NCI-H524 treated with DMSO at 0.1 percent for 48 hours (cell line): ENCODE measurements around the gene OGFOD1.

Experiments used
- DNase-seq: peaks from one replicate; lab custom pipeline; 2025; lab: John Stamatoyannopoulos, UW

Gene OGFOD1

GRCh38 chr16:56450986-56451752, at the start of gene OGFOD1, which contains the start of gene NUDT21:
OGFOD1 (plus strand) TSS chr16:56451554; CDS start chr16:56451613, 59 bp downstream.
NUDT21 (minus strand) TSS chr16:56451332; CDS start chr16:56451202, 130 bp downstream.
- peak; percentile 96 for DNase-seq

GRCh38 chr16:56405977-56406672, 45.2 kb upstream of the OGFOD1 start:
- DNase-seq: no peak

GRCh38 chr16:56408379-56409098, 42.8 kb upstream of the OGFOD1 start:
- no peak for DNase-seq

DNA sequence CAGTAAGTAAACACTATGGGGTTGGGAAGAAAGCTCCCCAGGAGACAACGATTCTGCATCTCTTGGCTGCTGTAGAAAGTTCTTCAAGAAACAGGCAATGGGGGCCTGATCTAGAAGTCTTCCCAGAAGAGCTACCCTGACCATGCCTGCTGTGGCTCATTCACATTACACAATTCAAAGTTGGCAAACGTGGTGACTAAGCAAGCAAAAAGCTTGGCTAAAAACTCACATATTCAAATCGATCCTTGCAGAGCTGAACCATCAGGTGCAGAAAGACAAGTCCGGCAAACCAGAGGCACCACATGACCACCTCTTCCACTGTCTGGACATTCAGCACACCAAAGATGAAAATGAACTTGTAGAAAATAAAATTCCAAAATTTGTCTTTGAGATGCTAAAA, 42.2 kb upstream of the OGFOD1 start:
- DNase-seq: no peak

DNA sequence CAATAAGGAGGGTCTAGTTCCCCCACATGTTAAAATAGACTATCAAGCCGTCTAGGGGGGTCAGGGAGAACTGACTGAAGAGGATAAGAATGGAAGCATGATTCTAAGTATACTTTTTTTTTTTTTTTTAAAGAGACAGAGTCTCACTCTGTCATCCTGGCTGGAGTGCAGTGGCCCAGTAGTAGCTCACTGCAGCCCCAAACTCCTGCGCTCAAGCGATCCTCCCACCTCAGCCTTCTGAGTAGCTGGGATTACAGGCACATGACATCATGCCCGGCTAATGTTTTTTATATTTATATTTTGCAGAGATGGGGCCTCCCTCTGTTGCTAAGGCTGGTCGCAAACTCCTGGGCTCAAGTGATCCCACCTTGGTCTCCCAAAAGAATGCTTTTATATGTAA, 40.2 kb upstream of the OGFOD1 start:
- DNase-seq: no peak

- no peak for DNase-seq
Observed at GRCh38 chr16:56411624-56412023, 39.7 kb upstream of the OGFOD1 start.

DNA sequence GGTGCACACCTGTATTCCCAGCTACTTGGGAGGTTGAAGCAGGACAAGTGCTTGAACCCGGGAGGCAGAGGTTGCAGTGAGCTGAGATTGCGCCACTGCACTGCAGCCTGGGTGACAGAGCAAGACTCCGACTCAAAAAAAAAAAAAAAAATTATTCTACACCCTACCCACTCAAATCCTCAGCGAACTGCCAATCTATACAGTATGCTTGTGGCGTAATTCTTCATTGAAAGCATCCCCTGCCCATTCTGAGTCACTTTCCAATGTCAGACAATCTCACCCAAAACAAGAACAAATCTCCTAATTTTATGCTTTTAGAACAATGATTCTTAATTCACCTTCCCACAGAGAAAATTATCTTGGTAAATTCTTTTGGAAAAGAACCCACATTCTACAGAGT, 38.0 kb upstream of the OGFOD1 start:
- no peak for DNase-seq

DNA sequence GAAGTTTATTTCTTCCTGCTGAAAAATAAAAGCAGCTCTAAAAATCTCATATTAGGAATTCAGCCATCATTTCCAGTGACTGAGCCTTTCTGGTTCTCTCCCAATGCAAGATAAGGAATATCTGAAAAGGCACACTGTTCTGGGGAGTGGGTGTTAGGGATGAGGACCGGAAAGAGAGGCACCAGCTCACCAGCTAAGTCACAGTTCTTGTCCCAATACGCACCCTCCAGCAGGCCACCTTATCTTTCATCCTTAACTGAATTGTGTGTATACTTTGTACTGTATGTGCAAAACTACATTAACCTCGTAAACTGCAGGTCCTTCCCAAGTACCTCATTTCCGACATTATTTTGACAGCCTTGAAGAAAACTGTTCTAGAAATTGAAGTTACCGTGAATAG, 37.0 kb upstream of the OGFOD1 start:
- DNase-seq: no peak

DNA sequence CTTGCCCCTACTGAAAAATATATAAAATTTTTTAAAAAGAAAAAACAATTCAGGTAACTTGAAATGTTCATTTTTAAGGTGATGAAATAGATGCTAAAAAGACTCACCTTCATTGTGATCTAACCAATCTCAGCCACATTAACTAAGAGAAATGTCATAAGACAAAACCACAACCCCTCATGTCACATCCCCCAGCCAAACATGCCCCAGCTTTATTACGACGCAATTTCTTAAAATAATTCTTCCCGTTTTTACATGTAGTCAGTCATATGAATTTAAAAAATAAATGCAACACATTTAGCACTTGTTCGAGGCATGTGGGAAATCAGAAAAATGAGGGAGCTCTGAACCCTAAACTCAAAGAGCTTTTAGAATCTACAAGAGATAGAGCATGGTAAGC, 35.5 kb upstream of the OGFOD1 start:
- DNase-seq: no peak

GRCh38 chr16:56417138-56417537, 34.2 kb upstream of the OGFOD1 start:
- DNase-seq: no peak

DNA sequence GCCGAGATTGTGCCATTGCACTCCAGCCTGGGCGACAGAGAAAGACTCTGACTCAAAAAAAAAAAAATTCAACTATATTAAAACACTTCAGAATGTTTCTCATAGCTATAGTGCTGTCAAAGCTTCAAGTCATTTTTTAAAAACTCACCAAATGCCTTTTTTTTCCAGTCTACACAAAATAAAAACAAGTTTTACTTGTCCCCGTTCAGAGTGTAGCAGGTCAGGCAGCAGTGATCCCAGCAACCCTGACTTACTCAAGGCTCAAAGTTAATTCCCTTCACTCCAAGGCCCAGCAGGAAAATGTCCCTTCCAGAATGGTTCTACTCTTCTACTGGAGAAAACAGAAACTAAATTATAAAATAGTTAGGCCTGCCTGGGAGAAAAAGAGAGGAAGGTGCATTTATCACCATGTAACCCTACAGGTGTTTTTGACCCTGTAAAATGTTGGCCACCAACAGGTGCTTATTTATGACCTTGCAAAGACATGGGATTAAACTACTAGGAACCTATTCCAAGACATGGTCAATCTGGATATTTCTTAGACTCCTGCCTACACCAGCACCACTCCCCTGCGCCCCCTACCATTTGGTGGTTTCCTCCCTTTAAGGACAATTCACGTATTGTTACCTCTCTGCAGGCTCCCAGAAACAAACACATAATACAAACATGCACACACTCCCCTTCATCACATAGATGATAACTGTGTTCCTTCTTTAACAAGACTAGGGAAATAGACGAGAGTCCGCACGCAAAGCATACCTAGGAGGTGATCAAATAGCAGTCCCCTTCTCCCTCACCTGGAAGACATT, 31.4 kb upstream of the OGFOD1 start:
- no peak for DNase-seq

- DNase-seq: no peak
Observed at GRCh38 chr16:56420613-56421012, 30.7 kb upstream of the OGFOD1 start.

DNA sequence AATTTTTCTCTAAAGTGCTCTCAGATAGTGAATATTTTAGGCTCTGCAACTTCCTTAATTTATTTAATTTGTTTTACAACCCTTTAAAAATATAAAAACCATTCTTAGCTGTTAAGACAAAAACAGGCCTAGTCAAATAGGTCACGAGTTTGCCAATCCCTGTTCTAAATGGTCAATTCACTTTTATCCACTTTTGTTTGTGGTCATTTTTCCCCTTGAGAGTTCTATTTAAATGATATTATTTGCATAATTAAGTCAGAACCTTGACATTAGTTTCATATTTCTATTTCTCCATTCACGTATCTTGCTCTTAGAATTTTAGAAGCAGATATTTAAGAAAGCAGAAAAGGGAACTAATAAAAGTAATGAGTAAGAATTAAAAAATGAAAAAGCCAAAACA, 30.0 kb upstream of the OGFOD1 start:
- no peak for DNase-seq

GRCh38 chr16:56421976-56422669, 29.2 kb upstream of the OGFOD1 start:
- no peak for DNase-seq

DNA sequence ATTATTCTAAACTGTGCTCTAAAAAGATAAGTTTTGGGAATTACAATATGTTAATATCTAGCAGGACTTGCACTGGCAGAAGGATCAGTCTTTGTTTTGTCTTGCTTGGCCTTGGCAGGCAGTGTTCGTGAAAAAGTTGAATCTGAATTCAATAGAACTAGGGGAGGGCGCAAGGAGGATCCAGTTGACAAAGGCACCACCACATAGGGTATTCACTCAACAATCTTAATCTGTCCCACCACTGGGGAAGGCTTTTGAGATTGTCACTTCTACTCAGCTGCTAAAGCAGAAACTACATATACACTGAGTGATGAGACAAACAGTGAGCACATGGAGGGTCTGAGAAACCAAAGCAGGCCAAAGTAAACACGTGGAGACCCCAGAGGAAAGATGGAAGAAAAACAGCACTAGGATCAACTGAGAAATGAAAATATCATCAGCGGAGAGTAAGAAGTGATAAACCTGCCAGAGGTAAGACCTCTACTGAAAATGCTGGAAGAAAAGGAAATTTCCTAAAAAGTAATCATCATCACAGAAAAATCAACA, 28.4 kb upstream of the OGFOD1 start:
- no peak for DNase-seq

GRCh38 chr16:56423584-56424403, 27.6 kb upstream of the OGFOD1 start:
- no peak for DNase-seq

GRCh38 chr16:56424404-56424764, 27.0 kb upstream of the OGFOD1 start:
- DNase-seq: no peak

- DNase-seq: no peak
Observed at GRCh38 chr16:56424791-56425438, 26.4 kb upstream of the OGFOD1 start.

DNA sequence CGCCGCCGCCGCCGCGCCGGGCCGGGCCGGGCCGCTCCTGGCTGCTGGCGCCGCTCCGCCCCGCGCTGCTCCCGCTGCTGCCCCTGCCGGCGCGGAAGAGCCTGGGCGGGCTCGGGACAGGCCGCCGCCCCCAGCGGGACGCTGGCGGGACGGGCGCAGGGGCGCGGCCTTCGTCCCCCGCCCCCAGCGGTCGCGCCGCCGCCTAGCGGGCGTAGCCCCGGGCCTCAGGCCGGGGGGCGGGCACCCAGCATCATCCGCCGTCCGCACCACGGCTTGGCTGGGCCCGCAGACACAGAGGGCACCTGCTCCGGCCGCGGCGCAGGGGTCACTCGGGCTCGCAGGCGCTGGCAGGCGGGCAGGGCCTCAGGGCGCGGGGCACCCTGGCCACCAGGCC, 25.9 kb upstream of the OGFOD1 start, which contains the start of gene AMFR:
TSS of gene AMFR (minus strand) at position 107 of the 394 bp plus-strand sequence. CDS start 218 bp downstream, outside the sequence.
- DNase-seq: no peak

- no peak for DNase-seq
Observed at GRCh38 chr16:56426585-56426984, 24.8 kb upstream of the OGFOD1 start.
